ENCODE data around the gene ATP6V0A1.

GRCh38 chr17:42475835-42476234, 17.2 kb downstream of the ATP6V0A1 start:
- no peak for TF ChIP-seq CTCF (IDR thresholded peaks at IDR 0.05)
- TF ChIP-seq POLR2A (IDR thresholded peaks at IDR 0.05) = no peak
